Adrenal gland (tissue), 12 donors: Measurements from ENCODE around the gene MAP4K3. TPM values are rescaled to one million over a fixed set of nuclear protein-coding genes. Genes with fewer than 3 reads are reported as not detected.

Source experiments
- DNase-seq, 7 donors: peaks; one replicate each; pipeline ENCODE4 v3.0.0-alpha.2; 2019 to 2020
- H3K27ac ChIP-seq, 5 donors: fragments of 200-600 bp; sonication (generic) in 4 of 5; 1 replicate in 3 of 5; 2 replicates in 2 of 5; pipeline versions ENCODE4 v1.5.1 to v1.8.0; 2016 to 2020; ENCODE audit warnings: mild to moderate bottlenecking in 1 of 5
- H3K27me3 ChIP-seq: fragments of 200-600 bp; 2 replicates; pipeline ENCODE4 v1.8.0; 2021
- H3K36me3 ChIP-seq, 2 donors: fragments of 200-600 bp; replicated peaks in 1 of 2; 1 replicate in 1 of 2; 2 replicates in 1 of 2; pipeline versions ENCODE4 v1.5.1 to v1.8.0; 2018 to 2022
- H3K4me1 ChIP-seq, 2 donors: fragments of 200-600 bp; replicated peaks in 1 of 2; 1 replicate in 1 of 2; 2 replicates in 1 of 2; pipeline versions ENCODE4 v1.5.1 to v1.8.0; 2018 to 2021
- H3K4me3 ChIP-seq, 4 donors: fragments of 200-600 bp; sonication (generic) in 3 of 4; one replicate each; pipeline ENCODE4 v1.5.1; 2016 to 2018
- H3K9me3 ChIP-seq, 3 donors: fragments of 200-600 bp; sonication (generic) in 1 of 3; replicated peaks in 1 of 3; 1 replicate in 2 of 3; 2 replicates in 1 of 3; pipeline versions ENCODE4 v1.5.1 to v1.8.0; 2016 to 2021
- POLR2A ChIP-seq, 2 donors: fragments of 450-650 bp; IDR thresholded peaks; one replicate each; pipeline ENCODE4 v1.6.1; 2017; ENCODE audit warnings: antibody characterized with exemption in 2 of 2, mild to moderate bottlenecking in 2 of 2, moderate library complexity in 1 of 2
- WGBS, 4 donors: extraction: QIAGEN DNeasy Blood & Tissue Kit in 2 of 4; methylation state at CpG; one replicate each; pipeline versions ENCODE4 v1.1.5 to v1.1.7; 2013 to 2017; 5-methylcytosine and 5-hydroxymethylcytosine counted together
- intact Hi-C, 2 donors: fragments of 100-400 bp; cut with DNase I; formaldehyde crosslinking; loops; one replicate each; pipeline versions ENCODE4 v1.14.1 to v1.15.0; 2022 to 2023
- polyA plus RNA-seq, 3 donors: library from polyadenylated mRNA; stranded (reverse); fragments of 200-250 nt in 2 of 3; fragments of 350-450 nt in 1 of 3; fragmentation: Illumina TruSeq in 1 of 3; extraction: RNeasy Lipid Tissue Mini Kit (QIAGEN cat#74804) in 1 of 3; gene quantifications; one replicate each; pipeline ENCODE4 v1.2.3, GENCODE V29; 2013 to 2014
- total RNA-seq, 9 donors: library from RNA; depleted of rRNA in 4 of 9; stranded (reverse); fragments of >200 nt in 4 of 9; fragments of 120-200 nt in 1 of 9; fragmentation: NEBNext Ultra II Directional in 1 of 9; extraction: Animal tissue kit (Norgen Biotek cat#: 25700) in 1 of 9; gene quantifications; one replicate each; pipeline versions ENCODE4 v1.1.0 to v1.2.4, GENCODE V29; 2013 to 2023
- TF ChIP-seq, protein P1 (sequence below), 6 experiments: fragments of 450-650 bp in 4 of 6; fragments of 200-600 bp in 2 of 6; sonication (generic) in 1 of 6; IDR thresholded peaks; 1 replicate in 5 of 6; 2 replicates in 1 of 6; pipeline versions ENCODE4 v1.5.1 to v1.8.0; 2016 to 2021; ENCODE audit warnings: antibody characterized with exemption in 6 of 6, mild to moderate bottlenecking in 2 of 6, moderate library complexity in 1 of 6
- donor health status: healthy with polysubstance abuse.
- donor health status: Bipolar disorder and iron deficiency.
- donor health status: DM: yes; HTN: yes; CAD: no.
- donor health status: DM: no; HTN: no; CAD: no.
- donor health status: DM: no; HTN: no; CAD: no.
- donor health status: DM: yes; HTN: yes; CAD: no.

MAP4K3 gene
- total and polyA plus RNA-seq, 12 donors = 15.4 to 79.7 (median 38.8) TPM

DNA sequence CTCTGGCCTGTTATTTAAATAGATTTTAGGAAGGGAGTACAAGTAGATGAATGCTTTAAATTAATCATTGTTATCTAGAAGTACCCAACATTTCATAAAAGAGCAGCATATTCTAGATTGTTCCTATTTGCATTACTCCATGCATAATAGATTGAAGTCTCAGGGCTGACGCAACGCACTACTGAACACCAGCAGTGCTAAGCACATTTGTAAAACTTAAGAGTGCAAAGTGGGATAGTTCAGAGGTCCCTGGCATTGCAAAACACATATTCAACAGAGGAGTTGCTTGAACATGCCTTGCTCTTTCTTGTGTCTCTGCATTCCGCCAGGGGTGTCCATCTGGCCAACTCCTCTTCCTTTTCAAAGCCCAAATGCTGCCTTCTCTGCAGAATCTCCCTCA, 215.6 kb downstream of the MAP4K3 start:
- no peaks in the 10 kb centered on the region for H3K9me3 ChIP-seq
- no peaks in the 10 kb centered on the region for H3K4me1 ChIP-seq
- H3K27me3 ChIP-seq = no peaks in the 10 kb centered on the region
- 95 to 98% (median 97%) methylated on average over 3 of the region's 3 CpGs for WGBS, 4 donors
- intact Hi-C loops = loop anchor here (10.0 kb wide), 2 partner anchors 97 to 267 kb away; partner anchors contain the start of gene SOS1 (in 1 of the 2)
- H3K4me3 ChIP-seq = no peak overlapping the region
- no peak for DNase-seq
- no peaks in the 10 kb centered on the region for H3K36me3 ChIP-seq
- no peak overlapping the region for H3K27ac ChIP-seq
- TF ChIP-seq, protein P1, sequence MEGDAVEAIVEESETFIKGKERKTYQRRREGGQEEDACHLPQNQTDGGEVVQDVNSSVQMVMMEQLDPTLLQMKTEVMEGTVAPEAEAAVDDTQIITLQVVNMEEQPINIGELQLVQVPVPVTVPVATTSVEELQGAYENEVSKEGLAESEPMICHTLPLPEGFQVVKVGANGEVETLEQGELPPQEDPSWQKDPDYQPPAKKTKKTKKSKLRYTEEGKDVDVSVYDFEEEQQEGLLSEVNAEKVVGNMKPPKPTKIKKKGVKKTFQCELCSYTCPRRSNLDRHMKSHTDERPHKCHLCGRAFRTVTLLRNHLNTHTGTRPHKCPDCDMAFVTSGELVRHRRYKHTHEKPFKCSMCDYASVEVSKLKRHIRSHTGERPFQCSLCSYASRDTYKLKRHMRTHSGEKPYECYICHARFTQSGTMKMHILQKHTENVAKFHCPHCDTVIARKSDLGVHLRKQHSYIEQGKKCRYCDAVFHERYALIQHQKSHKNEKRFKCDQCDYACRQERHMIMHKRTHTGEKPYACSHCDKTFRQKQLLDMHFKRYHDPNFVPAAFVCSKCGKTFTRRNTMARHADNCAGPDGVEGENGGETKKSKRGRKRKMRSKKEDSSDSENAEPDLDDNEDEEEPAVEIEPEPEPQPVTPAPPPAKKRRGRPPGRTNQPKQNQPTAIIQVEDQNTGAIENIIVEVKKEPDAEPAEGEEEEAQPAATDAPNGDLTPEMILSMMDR (IDR thresholded peaks at IDR 0.05) = no peak
- TF ChIP-seq POLR2A (IDR thresholded peaks at IDR 0.05) = no peak

DNA sequence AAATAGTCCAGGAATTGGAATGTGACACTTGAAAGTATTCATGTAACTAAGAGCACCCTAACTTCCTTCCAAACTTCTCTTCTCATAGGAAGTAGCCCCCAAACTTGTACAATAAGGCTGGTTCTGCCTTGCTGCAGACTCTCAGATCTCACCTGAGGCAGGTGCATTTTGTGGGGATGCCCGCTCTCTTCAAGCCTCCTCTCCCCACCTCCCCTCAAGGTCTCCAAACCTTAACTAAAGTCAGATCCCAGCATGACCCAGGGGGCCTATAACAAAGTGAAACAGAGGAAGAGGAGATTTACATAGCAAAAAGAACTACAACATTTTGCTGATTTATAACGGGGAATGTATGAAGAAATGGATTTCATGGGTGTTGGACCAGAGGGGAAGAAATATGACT, 216.9 kb downstream of the MAP4K3 start:
- no peak for TF ChIP-seq POLR2A (IDR thresholded peaks at IDR 0.05)
- TF ChIP-seq, protein P1 (IDR thresholded peaks at IDR 0.05) = no peak
- Histone ChIP-seq H3K27me3 (no peaks in the 10 kb centered on the region), H3K4me3 (no peak overlapping the region), H3K36me3 (no peaks in the 10 kb centered on the region), H3K9me3 (no peaks in the 10 kb centered on the region), H3K4me1 (no peaks in the 10 kb centered on the region), H3K27ac (no peak overlapping the region)
- 92 to 94% (median 93%) methylated on average over 2 of the region's 2 CpGs for WGBS, 4 donors
- intact Hi-C loops = loop anchor here (10.0 kb wide), 2 partner anchors 95 to 265 kb away; partner anchors contain the start of gene SOS1 (in 1 of the 2)
- no peak for DNase-seq

GRCh38 chr2:39218391-39218790, 218.7 kb downstream of the MAP4K3 start:
- no peak overlapping the region for H3K27ac ChIP-seq
- intact Hi-C loops = no loop called here
- no peaks in the 10 kb centered on the region for H3K9me3 ChIP-seq
- 87 to 96% (median 90%) methylated on average over 4 to 5 of the region's 5 CpGs for WGBS, 4 donors
- H3K4me3 ChIP-seq = no peak overlapping the region
- TF ChIP-seq, protein P1 (IDR thresholded peaks at IDR 0.05) = no peak
- no peak for TF ChIP-seq POLR2A (IDR thresholded peaks at IDR 0.05)
- no peaks in the 10 kb centered on the region for H3K36me3 ChIP-seq
- no peaks in the 10 kb centered on the region for H3K4me1 ChIP-seq
- H3K27me3 ChIP-seq = no peaks in the 10 kb centered on the region
- DNase-seq = no peak

DNA sequence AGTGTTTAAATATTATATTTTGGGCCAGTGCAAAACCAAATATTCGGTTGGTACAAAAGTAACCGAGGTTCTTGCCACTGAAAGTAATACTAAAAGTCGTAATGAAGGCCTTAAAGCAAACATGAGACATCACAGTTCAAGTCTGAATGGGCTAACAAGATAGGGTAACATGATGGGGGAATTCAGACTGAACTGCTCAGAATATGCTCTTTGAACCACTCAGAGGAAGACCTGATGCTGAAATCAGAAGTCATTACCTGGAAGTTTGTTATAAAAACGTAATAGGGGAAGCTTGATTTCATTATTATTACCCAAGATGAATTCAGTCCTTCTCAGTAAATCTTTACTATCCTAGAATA, 219.9 kb downstream of the MAP4K3 start:
- no peaks in the 10 kb centered on the region for H3K27me3 ChIP-seq
- H3K27ac ChIP-seq = no peak overlapping the region
- H3K4me3 ChIP-seq = no peak overlapping the region
- no peak for DNase-seq
- intact Hi-C loops = no loop called here
- no peak for TF ChIP-seq POLR2A (IDR thresholded peaks at IDR 0.05)
- TF ChIP-seq, protein P1 (IDR thresholded peaks at IDR 0.05) = no peak
- H3K4me1 ChIP-seq = no peaks in the 10 kb centered on the region
- H3K9me3 ChIP-seq = no peaks in the 10 kb centered on the region
- WGBS, 4 donors = 77 to 86% (median 80%) methylated on average over 4 of the region's 4 CpGs
- H3K36me3 ChIP-seq = no peaks in the 10 kb centered on the region
